ENCODE results near the gene LGALS9B. TPM values are rescaled to one million over a fixed set of nuclear protein-coding genes. Genes with fewer than 3 reads are reported as not detected.
"Not testable (repeated sequence)": the region's sequence is repeated elsewhere in the genome, so short reads cannot be mapped to it uniquely, and the experiment has no call there.

Gene LGALS9B
- not detected in 2 replicates for total RNA-seq

DNA sequence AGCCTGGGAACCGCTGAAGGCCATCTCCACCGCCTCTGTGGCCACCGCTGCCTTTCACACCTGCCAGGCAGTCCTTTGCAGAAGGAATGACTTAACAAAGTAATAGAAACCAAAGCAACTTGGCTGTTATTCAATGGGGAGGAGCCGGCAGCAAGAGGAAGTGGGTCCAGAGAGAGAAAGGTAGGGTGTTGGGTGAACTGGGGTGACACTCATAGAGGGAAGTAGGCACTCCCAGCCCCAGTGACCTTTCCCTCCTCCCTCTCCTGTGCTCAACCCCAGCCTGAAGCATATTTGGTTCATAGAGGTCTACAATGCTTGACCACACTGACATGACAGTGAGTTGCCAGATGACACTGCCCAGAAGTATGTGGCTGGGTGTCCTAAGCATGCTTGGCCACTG is at the start of gene LGALS9B:
Gene LGALS9B (minus strand): TSS at position 93 of the 400 bp plus-strand sequence. CDS start 69 bp downstream, at position 24.
- H3K27me3 Mint-ChIP-seq; H3K4me1 Mint-ChIP-seq; DNase-seq; H3K27ac Mint-ChIP-seq; intact Hi-C loops (cut with micrococcal nuclease); H3K36me3 Mint-ChIP-seq (ENCODE audit: low read depth); H3K4me3 Mint-ChIP-seq; H3K9me3 Mint-ChIP-seq: not testable (repeated sequence)

DNA sequence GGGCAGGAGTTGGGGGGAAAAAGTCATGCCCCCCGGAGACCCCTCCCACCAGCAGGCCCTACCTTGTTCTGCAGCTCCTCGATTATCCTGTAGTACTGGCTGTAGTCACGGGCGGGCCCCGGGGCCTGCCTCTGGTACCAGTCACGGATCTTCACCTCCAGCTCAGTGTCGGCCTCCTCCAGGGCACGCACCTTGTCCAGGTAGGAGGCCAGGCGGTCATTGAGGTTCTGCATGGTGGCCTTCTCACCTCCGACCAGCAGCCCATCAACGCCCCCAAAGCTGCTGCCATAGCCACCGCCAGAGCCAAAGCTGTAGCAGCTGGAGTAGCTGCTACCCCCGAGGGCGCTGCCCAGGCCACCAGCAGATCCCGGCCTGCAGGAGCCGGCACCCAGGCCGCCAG is 49.6 kb upstream of the LGALS9B start:
- H3K27ac Mint-ChIP-seq; intact Hi-C loops (cut with micrococcal nuclease); H3K4me1 Mint-ChIP-seq; H3K4me3 Mint-ChIP-seq; DNase-seq; H3K27me3 Mint-ChIP-seq; H3K9me3 Mint-ChIP-seq; H3K36me3 Mint-ChIP-seq (ENCODE audit: low read depth): not testable (repeated sequence)

DNA sequence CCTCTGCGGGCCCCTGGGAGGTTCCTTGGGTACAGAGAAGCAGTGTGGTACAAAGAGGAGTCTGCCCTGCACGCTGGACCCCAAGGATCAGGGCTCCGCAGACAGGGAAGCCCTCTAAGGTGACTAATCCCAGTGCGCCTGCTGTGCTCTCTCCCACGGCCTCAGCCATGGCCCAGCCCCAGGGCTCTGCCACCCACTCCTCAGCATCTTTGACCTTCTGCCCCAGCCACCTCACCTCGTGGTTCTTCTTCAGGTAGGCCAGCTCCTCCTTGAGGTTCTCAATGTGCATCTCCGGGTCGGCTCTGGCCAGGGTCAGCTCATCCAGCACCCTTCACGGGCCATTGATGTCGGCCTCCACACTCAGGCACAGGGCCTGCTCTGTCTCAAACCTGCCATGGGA is 47.8 kb upstream of the LGALS9B start:
- H3K36me3 Mint-ChIP-seq (ENCODE audit: low read depth); intact Hi-C loops (cut with micrococcal nuclease); H3K4me1 Mint-ChIP-seq; H3K4me3 Mint-ChIP-seq; H3K27ac Mint-ChIP-seq; DNase-seq; H3K27me3 Mint-ChIP-seq; H3K9me3 Mint-ChIP-seq: not testable (repeated sequence)

- H3K27ac Mint-ChIP-seq; H3K36me3 Mint-ChIP-seq (ENCODE audit: low read depth); H3K9me3 Mint-ChIP-seq; H3K4me1 Mint-ChIP-seq; H3K4me3 Mint-ChIP-seq; intact Hi-C loops (cut with micrococcal nuclease); DNase-seq; H3K27me3 Mint-ChIP-seq: not testable (repeated sequence)
These were observed 46.2 kb upstream of the LGALS9B start for GRCh38 chr17:20513539-20513938.

- intact Hi-C loops (cut with micrococcal nuclease); H3K36me3 Mint-ChIP-seq (ENCODE audit: low read depth); H3K4me3 Mint-ChIP-seq; H3K27ac Mint-ChIP-seq; H3K4me1 Mint-ChIP-seq; DNase-seq; H3K9me3 Mint-ChIP-seq; H3K27me3 Mint-ChIP-seq: not testable (repeated sequence)
These were observed 45.0 kb upstream of the LGALS9B start for GRCh38 chr17:20512378-20512777.

GRCh38 chr17:20511778-20512177 is 44.4 kb upstream of the LGALS9B start:
- H3K4me1 Mint-ChIP-seq; intact Hi-C loops (cut with micrococcal nuclease); H3K27me3 Mint-ChIP-seq; H3K9me3 Mint-ChIP-seq; H3K27ac Mint-ChIP-seq; H3K4me3 Mint-ChIP-seq; H3K36me3 Mint-ChIP-seq (ENCODE audit: low read depth); DNase-seq: not testable (repeated sequence)

DNA sequence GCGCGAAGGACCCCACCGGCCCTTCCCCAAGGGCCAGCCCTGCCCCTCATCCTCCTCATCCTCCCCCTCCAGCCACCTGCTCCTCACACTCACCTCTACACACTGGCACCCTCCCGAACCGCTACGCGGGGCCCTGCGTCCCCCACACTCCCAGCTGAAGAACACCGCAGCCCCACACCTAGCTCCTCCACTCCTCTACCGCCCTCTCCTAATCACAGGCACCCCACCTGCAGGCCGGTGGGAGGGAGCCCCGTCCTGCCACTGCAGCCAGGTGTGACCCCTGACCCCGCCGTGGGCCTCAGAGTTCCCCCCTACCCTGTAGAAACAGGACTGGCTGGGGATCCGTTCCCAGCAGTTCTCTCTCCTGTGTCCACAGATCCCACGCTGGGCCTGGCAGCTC is 38.0 kb upstream of the LGALS9B start:
- H3K27ac Mint-ChIP-seq; H3K27me3 Mint-ChIP-seq; intact Hi-C loops (cut with micrococcal nuclease); H3K9me3 Mint-ChIP-seq; H3K4me1 Mint-ChIP-seq; H3K36me3 Mint-ChIP-seq (ENCODE audit: low read depth); DNase-seq; H3K4me3 Mint-ChIP-seq: not testable (repeated sequence)

DNA sequence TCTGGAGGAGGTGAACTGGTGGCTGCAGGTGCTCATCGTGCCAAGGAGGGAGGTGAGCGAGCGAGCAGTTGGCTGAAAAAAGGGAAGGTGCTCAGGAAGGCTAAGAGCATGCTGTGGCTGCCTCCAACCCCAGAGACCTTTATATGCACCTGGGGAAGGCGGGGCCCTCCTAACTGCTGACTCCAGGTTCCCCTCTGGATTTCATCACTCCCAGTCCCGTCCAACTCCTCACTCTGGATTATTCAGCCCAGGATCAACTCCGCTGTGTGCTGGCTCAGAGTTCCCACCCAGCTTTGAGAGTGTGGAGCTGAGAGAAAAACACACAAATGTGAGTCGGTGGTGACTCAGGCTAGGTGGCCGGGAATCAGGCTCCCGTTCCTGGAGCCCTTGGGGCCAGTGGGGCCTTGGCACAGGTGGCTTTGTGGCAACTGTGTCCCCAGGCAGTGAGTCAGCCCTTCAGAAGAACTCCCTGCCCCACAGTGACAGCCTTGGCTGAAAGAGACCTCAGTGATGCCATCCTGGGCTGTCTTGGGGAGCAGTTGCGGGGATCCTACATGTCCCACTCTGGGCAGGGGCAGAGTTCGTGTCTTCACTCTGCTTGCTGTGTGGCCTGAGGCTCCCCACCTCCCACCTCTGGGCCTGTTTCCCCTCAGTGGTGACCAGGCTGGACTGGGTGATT is 37.2 kb upstream of the LGALS9B start:
- H3K27me3 Mint-ChIP-seq: not testable (repeated sequence)

GRCh38 chr17:20501896-20502295 is 34.6 kb upstream of the LGALS9B start:
- H3K36me3 Mint-ChIP-seq (ENCODE audit: low read depth); H3K4me3 Mint-ChIP-seq; H3K27ac Mint-ChIP-seq; intact Hi-C loops (cut with micrococcal nuclease); H3K4me1 Mint-ChIP-seq; H3K27me3 Mint-ChIP-seq; H3K9me3 Mint-ChIP-seq; DNase-seq: not testable (repeated sequence)

More for the DNA sequence above, 37.2 kb upstream of the LGALS9B start:
- intact Hi-C loops (cut with micrococcal nuclease); H3K9me3 Mint-ChIP-seq; H3K4me1 Mint-ChIP-seq; H3K36me3 Mint-ChIP-seq (ENCODE audit: low read depth); H3K27ac Mint-ChIP-seq; H3K4me3 Mint-ChIP-seq; DNase-seq: not testable (repeated sequence)

DNA sequence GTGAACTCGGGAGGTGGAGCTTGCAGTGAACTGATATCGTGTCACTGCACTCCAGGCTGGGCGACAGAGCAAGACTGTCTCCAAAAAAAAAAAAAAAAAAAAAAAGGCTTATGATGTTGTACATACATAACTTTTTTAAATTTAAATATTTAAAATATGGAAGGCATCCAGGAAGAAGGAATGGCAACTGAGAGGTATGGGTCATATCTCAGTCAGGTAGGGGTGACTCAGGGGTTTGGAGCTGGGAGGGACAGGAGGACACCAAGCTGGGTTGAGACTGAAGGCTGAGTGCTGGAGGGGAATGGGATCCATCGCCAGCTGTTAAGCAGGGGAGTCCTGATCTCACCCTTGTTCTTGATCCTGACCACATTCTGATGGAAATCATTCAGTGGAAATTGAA is 33.0 kb upstream of the LGALS9B start:
- intact Hi-C loops (cut with micrococcal nuclease); H3K4me1 Mint-ChIP-seq; DNase-seq; H3K36me3 Mint-ChIP-seq (ENCODE audit: low read depth); H3K4me3 Mint-ChIP-seq; H3K27me3 Mint-ChIP-seq; H3K9me3 Mint-ChIP-seq; H3K27ac Mint-ChIP-seq: not testable (repeated sequence)

GRCh38 chr17:20495420-20495819 is 28.1 kb upstream of the LGALS9B start:
- H3K36me3 Mint-ChIP-seq (ENCODE audit: low read depth); H3K27me3 Mint-ChIP-seq; H3K27ac Mint-ChIP-seq; DNase-seq; H3K4me3 Mint-ChIP-seq; H3K9me3 Mint-ChIP-seq; H3K4me1 Mint-ChIP-seq; intact Hi-C loops (cut with micrococcal nuclease): not testable (repeated sequence)

DNA sequence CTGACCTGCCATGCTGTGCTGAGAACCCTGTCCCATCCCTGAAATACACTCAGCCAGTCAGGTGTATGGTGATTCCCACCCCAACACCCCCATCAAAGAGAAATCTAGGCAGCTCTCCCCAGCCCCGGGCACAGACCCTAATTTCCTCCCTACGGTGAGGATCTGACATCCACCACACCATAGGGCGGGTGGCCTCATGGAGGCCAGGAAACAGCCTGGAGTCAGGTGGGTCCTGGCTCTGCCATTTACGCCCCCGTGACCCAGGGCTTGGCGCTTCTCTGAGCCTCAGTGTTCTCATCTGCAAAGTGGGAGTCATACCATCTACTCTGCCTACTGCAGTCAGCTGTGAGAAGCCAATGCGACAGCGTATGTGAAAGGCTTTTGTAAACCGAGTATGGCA is 27.4 kb upstream of the LGALS9B start:
- H3K36me3 Mint-ChIP-seq (ENCODE audit: low read depth); H3K4me1 Mint-ChIP-seq; DNase-seq; H3K9me3 Mint-ChIP-seq; H3K27me3 Mint-ChIP-seq; H3K27ac Mint-ChIP-seq; intact Hi-C loops (cut with micrococcal nuclease); H3K4me3 Mint-ChIP-seq: not testable (repeated sequence)

GRCh38 chr17:20494147-20494546 is 26.8 kb upstream of the LGALS9B start:
- H3K4me1 Mint-ChIP-seq; H3K4me3 Mint-ChIP-seq; DNase-seq; H3K36me3 Mint-ChIP-seq (ENCODE audit: low read depth); H3K27me3 Mint-ChIP-seq; intact Hi-C loops (cut with micrococcal nuclease); H3K9me3 Mint-ChIP-seq; H3K27ac Mint-ChIP-seq: not testable (repeated sequence)

DNA sequence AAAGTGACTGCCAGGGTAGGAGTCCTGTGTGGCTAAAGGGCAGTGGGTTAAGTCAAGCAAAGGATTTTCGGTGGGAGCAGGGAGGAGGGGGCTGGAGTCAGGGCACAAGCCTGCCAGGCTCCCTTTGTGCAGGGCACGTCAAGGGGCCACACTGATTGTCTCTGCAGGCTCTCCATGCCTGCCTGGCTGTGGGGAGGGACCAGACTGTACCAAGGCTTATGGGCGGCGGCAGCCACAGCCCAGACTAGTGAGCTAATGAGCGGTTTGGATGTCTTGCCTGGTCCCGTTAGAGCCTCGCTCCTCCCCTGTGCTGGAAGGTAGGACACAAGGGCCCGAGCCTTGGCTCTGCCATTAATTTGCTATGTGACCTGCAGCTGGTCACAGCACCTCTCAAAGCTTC is 25.6 kb upstream of the LGALS9B start:
- H3K36me3 Mint-ChIP-seq (ENCODE audit: low read depth); H3K9me3 Mint-ChIP-seq; H3K4me1 Mint-ChIP-seq; H3K4me3 Mint-ChIP-seq; H3K27ac Mint-ChIP-seq; intact Hi-C loops (cut with micrococcal nuclease); H3K27me3 Mint-ChIP-seq; DNase-seq: not testable (repeated sequence)

- H3K4me3 Mint-ChIP-seq; H3K9me3 Mint-ChIP-seq; H3K36me3 Mint-ChIP-seq (ENCODE audit: low read depth); intact Hi-C loops (cut with micrococcal nuclease); H3K27ac Mint-ChIP-seq; H3K27me3 Mint-ChIP-seq; DNase-seq; H3K4me1 Mint-ChIP-seq: not testable (repeated sequence)
These were observed 24.8 kb upstream of the LGALS9B start for GRCh38 chr17:20492099-20492498.

All from activated CD4-positive, alpha-beta T cell treated with anti-CD3 and anti-CD28 coated beads, Interleukin-2, amount 10 ng/mL, durations not matched to agents 24 days and 14 days (primary cell).